DMS53 treated with DMSO at 0.1 percent for 48 hours (cell line): ENCODE data around the gene ALKBH1.
"Not testable (repeated sequence)": the region's sequence is repeated elsewhere in the genome, so short reads cannot be mapped to it uniquely, and the experiment has no call there.

ENCODE experiments used
- DNase-seq: peaks from one replicate; lab custom pipeline; 2025; ENCODE audit not compliant: unreplicated experiment; lab: John Stamatoyannopoulos, UW

ALKBH1 gene

GRCh38 chr14:77674931-77675330 is 32.9 kb downstream of the ALKBH1 start:
- DNase-seq: no peak

- DNase-seq: no peak
These were observed 34.6 kb downstream of the ALKBH1 start for GRCh38 chr14:77673193-77673592.

DNA sequence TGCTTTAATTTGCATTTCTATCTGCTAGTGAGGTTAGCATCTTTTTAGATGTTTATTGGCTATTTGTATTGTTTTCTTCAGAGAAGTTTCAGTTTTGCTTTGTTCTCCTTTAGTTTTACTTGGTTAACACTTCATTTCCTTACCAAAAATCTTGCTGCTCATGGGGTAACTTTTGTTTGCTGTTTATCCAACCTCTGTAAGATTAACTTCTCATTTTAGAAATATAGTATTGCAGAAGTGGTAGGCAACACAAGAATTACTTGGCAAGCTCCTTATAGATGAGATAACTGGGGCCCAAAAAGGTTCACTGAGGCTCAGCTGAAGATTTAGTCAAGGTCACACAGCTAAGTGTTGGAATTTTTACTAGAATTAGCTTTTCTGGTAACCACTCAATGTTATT is 40.5 kb downstream of the ALKBH1 start:
- no peak for DNase-seq

DNA sequence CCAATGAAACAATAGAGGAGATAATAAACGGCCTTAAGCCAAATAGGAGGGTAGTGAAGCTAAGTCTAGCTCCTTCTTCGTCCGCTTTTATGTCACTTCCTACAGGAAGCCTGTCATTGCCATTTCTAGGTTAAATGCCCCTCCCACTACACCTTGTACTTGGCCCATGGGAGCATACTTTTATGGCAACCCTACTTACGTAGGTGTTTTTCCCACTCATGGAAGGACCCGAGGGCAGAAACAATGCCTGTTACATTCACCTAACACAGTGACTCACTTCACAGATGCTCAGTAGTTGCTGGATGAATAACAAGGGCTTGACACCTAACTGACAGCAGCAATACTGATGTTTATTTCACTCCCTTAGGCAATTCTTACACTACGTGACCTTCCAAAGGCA is 44.5 kb downstream of the ALKBH1 start:
- no peak for DNase-seq

DNA sequence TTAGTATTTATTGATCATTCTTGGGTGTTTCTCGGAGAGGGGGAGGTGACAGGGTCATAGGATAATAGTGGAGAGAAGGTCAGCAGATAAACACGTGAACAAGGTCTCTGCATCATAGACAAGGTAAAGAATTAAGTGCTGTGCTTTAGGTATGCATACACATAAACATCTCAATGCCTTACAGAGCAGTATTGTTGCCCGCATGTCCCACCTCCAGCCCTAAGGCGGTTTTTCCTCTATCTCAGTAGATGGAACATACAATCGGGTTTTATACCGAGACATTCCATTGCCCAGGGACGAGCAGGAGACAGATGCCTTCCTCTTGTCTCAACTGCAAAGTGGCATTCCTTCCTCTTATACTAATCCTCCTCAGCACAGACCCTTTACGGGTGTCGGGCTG is 46.3 kb downstream of the ALKBH1 start:
- not testable (repeated sequence) for DNase-seq

GRCh38 chr14:77660754-77661153 is 47.1 kb downstream of the ALKBH1 start:
- DNase-seq: no peak

DNA sequence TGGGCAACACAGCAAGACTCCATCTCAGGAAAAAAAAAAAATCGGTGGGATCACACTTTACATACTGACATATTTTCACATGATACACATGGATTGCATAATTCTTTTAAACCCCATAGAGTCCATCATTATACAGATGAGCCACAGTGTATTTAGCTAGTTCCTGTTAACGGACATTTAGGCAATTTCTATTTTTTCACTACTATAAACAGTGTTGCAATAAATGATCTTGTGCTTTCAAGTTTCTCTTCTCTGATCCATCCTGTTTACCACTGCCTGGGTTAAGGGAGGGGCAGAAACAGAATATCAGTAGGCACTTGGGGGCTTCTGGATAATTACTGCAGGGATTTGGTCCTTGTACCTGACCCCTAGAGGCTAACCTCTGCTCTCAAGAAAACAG is 48.0 kb downstream of the ALKBH1 start:
- DNase-seq: no peak

DNA sequence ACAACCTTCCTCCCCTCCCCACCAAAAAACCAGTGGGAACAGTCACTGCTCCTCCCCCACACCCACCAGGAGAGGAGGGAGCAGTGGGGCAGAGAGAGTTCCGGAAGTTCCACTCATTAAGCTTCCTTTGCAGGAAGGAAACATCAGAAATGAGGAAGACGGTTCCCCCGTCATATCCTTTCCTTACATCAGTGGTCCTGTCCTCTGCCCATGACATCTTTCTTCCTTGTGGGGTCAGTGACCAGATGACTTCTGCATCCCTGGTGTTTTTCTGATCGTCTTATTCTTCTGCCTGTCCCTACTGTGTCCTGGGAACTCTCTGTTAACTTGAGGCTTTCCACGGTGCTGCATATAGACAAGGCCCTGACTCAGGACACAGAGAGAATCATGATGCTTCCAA is 50.5 kb downstream of the ALKBH1 start:
- no peak for DNase-seq

- no peak for DNase-seq
These were observed 53.8 kb downstream of the ALKBH1 start for GRCh38 chr14:77654001-77654441.

DNA sequence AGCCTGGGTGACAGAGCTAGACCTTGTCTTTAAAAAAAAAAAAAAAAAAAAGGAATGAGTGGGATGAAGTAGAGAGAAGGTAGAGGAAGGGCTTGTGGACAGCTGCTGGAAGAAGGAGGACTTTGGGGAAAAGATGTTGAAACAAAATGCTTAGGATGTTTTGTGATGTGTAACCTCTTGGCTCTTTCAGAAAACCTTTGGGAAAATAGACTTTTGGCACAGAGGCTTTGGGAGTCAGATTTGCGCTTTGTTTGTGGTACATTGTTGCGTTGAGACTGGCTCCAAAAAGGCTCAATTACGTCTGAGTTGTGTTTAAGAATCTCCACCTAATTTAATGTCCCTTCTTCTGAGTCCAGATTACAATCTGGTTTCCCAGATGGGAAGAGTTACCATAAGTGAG is 58.5 kb downstream of the ALKBH1 start:
- no peak for DNase-seq

- no peak for DNase-seq
These were observed 59.2 kb downstream of the ALKBH1 start for GRCh38 chr14:77648520-77649200.

GRCh38 chr14:77647853-77648252 is 60.0 kb downstream of the ALKBH1 start:
- no peak for DNase-seq

- DNase-seq: no peak
These were observed 60.9 kb downstream of the ALKBH1 start for GRCh38 chr14:77646907-77647306.

GRCh38 chr14:77645520-77646230 is 62.1 kb downstream of the ALKBH1 start:
- no peak for DNase-seq

GRCh38 chr14:77642407-77642806 is 65.4 kb downstream of the ALKBH1 start:
- DNase-seq: no peak

- peak; percentile 45 for DNase-seq
These were observed 66.1 kb downstream of the ALKBH1 start for GRCh38 chr14:77641534-77642341.

DNA sequence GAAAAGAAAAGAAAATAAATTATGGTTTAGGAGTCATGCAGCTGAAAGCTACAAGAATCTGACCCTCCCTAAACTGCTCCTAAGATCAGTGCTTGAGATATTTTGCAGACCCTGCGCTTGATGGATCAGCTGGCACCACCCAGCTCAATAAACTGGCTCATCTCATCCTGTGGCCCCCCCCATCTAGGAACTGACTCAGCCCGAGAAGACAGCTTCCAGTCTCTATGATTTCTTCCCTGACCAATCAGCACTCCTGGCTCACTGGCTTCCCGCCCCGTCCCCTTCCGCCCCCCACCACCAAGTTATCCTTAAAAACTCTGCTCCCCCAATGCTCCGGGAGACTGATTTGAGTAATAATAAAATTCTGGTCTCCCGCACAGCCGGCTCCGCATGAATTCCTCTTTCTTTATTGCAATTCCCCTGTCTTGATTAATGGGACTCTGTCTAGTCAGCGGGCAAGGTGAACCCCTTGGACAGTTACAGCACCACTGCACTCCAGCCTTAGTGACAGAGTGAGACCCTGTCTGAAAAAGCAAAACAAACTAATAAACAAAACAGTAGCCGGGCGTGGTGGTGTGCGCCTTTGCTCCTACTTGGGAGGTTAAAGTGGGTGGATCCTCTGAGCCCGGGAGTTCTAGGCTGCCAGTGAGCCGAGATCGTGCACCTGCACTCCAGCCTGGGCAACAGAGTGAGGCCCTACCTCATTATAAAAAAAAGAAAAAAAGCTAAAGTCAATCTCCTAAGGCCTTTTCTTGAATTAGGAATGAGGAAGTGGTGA is 66.9 kb downstream of the ALKBH1 start:
- DNase-seq: no peak

- DNase-seq: no peak
These were observed 69.1 kb downstream of the ALKBH1 start for GRCh38 chr14:77638771-77639171.

GRCh38 chr14:77635869-77636268 is 72.0 kb downstream of the ALKBH1 start:
- peak; percentile 13 for DNase-seq

- not testable (repeated sequence) for DNase-seq
These were observed 72.4 kb downstream of the ALKBH1 start for GRCh38 chr14:77635466-77635865.

- no peak for DNase-seq
These were observed 77.7 kb downstream of the ALKBH1 start for GRCh38 chr14:77630111-77630510.
